HG03342 (cell line): ENCODE results near the gene WDCP.
"Not testable (repeated sequence)": the region's sequence is repeated elsewhere in the genome, so short reads cannot be mapped to it uniquely, and the experiment has no call there.

Source experiments
- ATAC-seq: cut with Tn5 transposase; IDR thresholded peaks from one replicate; pipeline ENCODE4 v1.9.1; 2021; ENCODE audit warnings: mild to moderate bottlenecking, moderate library complexity; ENCODE audit not compliant: unreplicated experiment

Gene WDCP

GRCh38 chr2:24022975-24023575 is 24.1 kb downstream of the WDCP start:
- ATAC-seq: no peak

- ATAC-seq: no peak
These were observed 24.7 kb downstream of the WDCP start for GRCh38 chr2:24022324-24022974.

GRCh38 chr2:24021122-24021998 is 25.8 kb downstream of the WDCP start:
- ATAC-seq: no peak

GRCh38 chr2:24020244-24020643 is 26.9 kb downstream of the WDCP start:
- no peak for ATAC-seq

- no peak for ATAC-seq
These were observed 27.5 kb downstream of the WDCP start for GRCh38 chr2:24019729-24020128.

- no peak for ATAC-seq
These were observed 28.9 kb downstream of the WDCP start for GRCh38 chr2:24018241-24018640.

- no peak for ATAC-seq
These were observed 29.5 kb downstream of the WDCP start for GRCh38 chr2:24017711-24018110.

- ATAC-seq: no peak
These were observed 30.1 kb downstream of the WDCP start for GRCh38 chr2:24016853-24017703.

- ATAC-seq: no peak
These were observed 30.8 kb downstream of the WDCP start for GRCh38 chr2:24016376-24016761.

GRCh38 chr2:24015562-24016375 is 31.4 kb downstream of the WDCP start:
- ATAC-seq: no peak

GRCh38 chr2:24014902-24015301 is 32.3 kb downstream of the WDCP start:
- not testable (repeated sequence) for ATAC-seq

GRCh38 chr2:24012521-24013188 is 34.5 kb downstream of the WDCP start:
- no peak for ATAC-seq

GRCh38 chr2:24011250-24012104 is 35.7 kb downstream of the WDCP start:
- no peak for ATAC-seq

GRCh38 chr2:24010477-24011249 is 36.5 kb downstream of the WDCP start:
- no peak for ATAC-seq

- no peak for ATAC-seq
These were observed 37.3 kb downstream of the WDCP start, which contains the start of gene MFSD2B for GRCh38 chr2:24009680-24010476. TSS of gene MFSD2B (plus strand) at chr2:24010085. CDS start at chr2:24010097, 12 bp downstream.

GRCh38 chr2:24009367-24009679 is 37.9 kb downstream of the WDCP start:
- no peak for ATAC-seq

- no peak for ATAC-seq
These were observed 38.4 kb downstream of the WDCP start for GRCh38 chr2:24008672-24009366.
